ENCODE measurements around the gene SEC14L1.
A peak's percentile ranks its signal among the peaks of the same experiment; 100 is the strongest.

Gene SEC14L1

GRCh38 chr17:77119668-77120301 lies 21.0 kb upstream of the SEC14L1 start:
- no peaks in the 10 kb centered on the region for H3K36me3 ChIP-seq (ENCODE audit: control insufficient read depth, insufficient read depth, low read length)
- no peak overlapping the region for H3K4me3 ChIP-seq (ENCODE audit: low read depth, low read length)
- no peaks in the 10 kb centered on the region for H3K27me3 ChIP-seq (ENCODE audit: control insufficient read depth, insufficient read depth, low read length)
- H3K9ac ChIP-seq (ENCODE audit: low read depth, low read length) = no peak overlapping the region
- no peaks in the 10 kb centered on the region for H3K9me3 ChIP-seq (ENCODE audit: control insufficient read depth, insufficient read depth, low read length)
- no peaks in the 10 kb centered on the region for H3K4me1 ChIP-seq (ENCODE audit: control insufficient read depth, insufficient read depth, low read length)

GRCh38 chr17:77120868-77121267 lies 19.9 kb upstream of the SEC14L1 start:
- Histone ChIP-seq H3K9me3 (ENCODE audit: control insufficient read depth, insufficient read depth, low read length) (no peaks in the 10 kb centered on the region), H3K4me3 (ENCODE audit: low read depth, low read length) (no peak overlapping the region), H3K27me3 (ENCODE audit: control insufficient read depth, insufficient read depth, low read length) (no peaks in the 10 kb centered on the region), H3K36me3 (ENCODE audit: control insufficient read depth, insufficient read depth, low read length) (no peaks in the 10 kb centered on the region), H3K9ac (ENCODE audit: low read depth, low read length) (no peak overlapping the region), H3K4me1 (ENCODE audit: control insufficient read depth, insufficient read depth, low read length) (no peaks in the 10 kb centered on the region)

GRCh38 chr17:77124192-77124889 lies 16.4 kb upstream of the SEC14L1 start:
- Histone ChIP-seq H3K27me3 (ENCODE audit: control insufficient read depth, insufficient read depth, low read length) (no peaks in the 10 kb centered on the region), H3K9ac (ENCODE audit: low read depth, low read length) (peak overlapping the region; percentile 47), H3K36me3 (ENCODE audit: control insufficient read depth, insufficient read depth, low read length) (no peaks in the 10 kb centered on the region), H3K9me3 (ENCODE audit: control insufficient read depth, insufficient read depth, low read length) (no peaks in the 10 kb centered on the region), H3K4me1 (ENCODE audit: control insufficient read depth, insufficient read depth, low read length) (no peaks in the 10 kb centered on the region), H3K4me3 (ENCODE audit: low read depth, low read length) (no peak overlapping the region)

- no peaks in the 10 kb centered on the region for H3K36me3 ChIP-seq (ENCODE audit: control insufficient read depth, insufficient read depth, low read length)
- no peak overlapping the region for H3K9ac ChIP-seq (ENCODE audit: low read depth, low read length)
- no peaks in the 10 kb centered on the region for H3K9me3 ChIP-seq (ENCODE audit: control insufficient read depth, insufficient read depth, low read length)
- H3K4me3 ChIP-seq (ENCODE audit: low read depth, low read length) = no peak overlapping the region
- H3K27me3 ChIP-seq (ENCODE audit: control insufficient read depth, insufficient read depth, low read length) = no peaks in the 10 kb centered on the region
- no peaks in the 10 kb centered on the region for H3K4me1 ChIP-seq (ENCODE audit: control insufficient read depth, insufficient read depth, low read length)
These were observed 15.3 kb upstream of the SEC14L1 start for GRCh38 chr17:77125432-77125901.

GRCh38 chr17:77126519-77126918 lies 14.2 kb upstream of the SEC14L1 start:
- no peak overlapping the region for H3K4me3 ChIP-seq (ENCODE audit: low read depth, low read length)
- no peak overlapping the region for H3K9ac ChIP-seq (ENCODE audit: low read depth, low read length)
- no peaks in the 10 kb centered on the region for H3K4me1 ChIP-seq (ENCODE audit: control insufficient read depth, insufficient read depth, low read length)

GRCh38 chr17:77127735-77128361 lies 12.9 kb upstream of the SEC14L1 start:
- Histone ChIP-seq H3K4me3 (ENCODE audit: low read depth, low read length) (no peak overlapping the region), H3K27me3 (ENCODE audit: control insufficient read depth, insufficient read depth, low read length) (no peaks in the 10 kb centered on the region), H3K4me1 (ENCODE audit: control insufficient read depth, insufficient read depth, low read length) (no peaks in the 10 kb centered on the region), H3K9ac (ENCODE audit: low read depth, low read length) (no peak overlapping the region), H3K9me3 (ENCODE audit: control insufficient read depth, insufficient read depth, low read length) (no peaks in the 10 kb centered on the region), H3K36me3 (ENCODE audit: control insufficient read depth, insufficient read depth, low read length) (no peaks in the 10 kb centered on the region)

More at GRCh38 chr17:77126519-77126918, 14.2 kb upstream of the SEC14L1 start:
- no peaks in the 10 kb centered on the region for H3K9me3 ChIP-seq (ENCODE audit: control insufficient read depth, insufficient read depth, low read length)
- no peaks in the 10 kb centered on the region for H3K27me3 ChIP-seq (ENCODE audit: control insufficient read depth, insufficient read depth, low read length)
- H3K36me3 ChIP-seq (ENCODE audit: control insufficient read depth, insufficient read depth, low read length) = no peaks in the 10 kb centered on the region

- Histone ChIP-seq H3K36me3 (ENCODE audit: control insufficient read depth, insufficient read depth, low read length) (no peaks in the 10 kb centered on the region), H3K27me3 (ENCODE audit: control insufficient read depth, insufficient read depth, low read length) (no peaks in the 10 kb centered on the region), H3K4me3 (ENCODE audit: low read depth, low read length) (no peak overlapping the region), H3K9ac (ENCODE audit: low read depth, low read length) (no peak overlapping the region), H3K4me1 (ENCODE audit: control insufficient read depth, insufficient read depth, low read length) (no peaks in the 10 kb centered on the region), H3K9me3 (ENCODE audit: control insufficient read depth, insufficient read depth, low read length) (no peaks in the 10 kb centered on the region)
These were observed 11.7 kb upstream of the SEC14L1 start for GRCh38 chr17:77128896-77129567.

GRCh38 chr17:77129568-77130301 lies 11.0 kb upstream of the SEC14L1 start:
- Histone ChIP-seq H3K4me3 (ENCODE audit: low read depth, low read length) (no peak overlapping the region), H3K4me1 (ENCODE audit: control insufficient read depth, insufficient read depth, low read length) (no peaks in the 10 kb centered on the region), H3K36me3 (ENCODE audit: control insufficient read depth, insufficient read depth, low read length) (no peaks in the 10 kb centered on the region), H3K27me3 (ENCODE audit: control insufficient read depth, insufficient read depth, low read length) (no peaks in the 10 kb centered on the region), H3K9me3 (ENCODE audit: control insufficient read depth, insufficient read depth, low read length) (no peaks in the 10 kb centered on the region), H3K9ac (ENCODE audit: low read depth, low read length) (no peak overlapping the region)

- no peaks in the 10 kb centered on the region for H3K36me3 ChIP-seq (ENCODE audit: control insufficient read depth, insufficient read depth, low read length)
- H3K4me1 ChIP-seq (ENCODE audit: control insufficient read depth, insufficient read depth, low read length) = no peaks in the 10 kb centered on the region
- no peaks in the 10 kb centered on the region for H3K9me3 ChIP-seq (ENCODE audit: control insufficient read depth, insufficient read depth, low read length)
- H3K9ac ChIP-seq (ENCODE audit: low read depth, low read length) = no peak overlapping the region
- H3K4me3 ChIP-seq (ENCODE audit: low read depth, low read length) = no peak overlapping the region
- H3K27me3 ChIP-seq (ENCODE audit: control insufficient read depth, insufficient read depth, low read length) = no peaks in the 10 kb centered on the region
These were observed 10.2 kb upstream of the SEC14L1 start for GRCh38 chr17:77130525-77130924.

GRCh38 chr17:77131904-77132303 lies 8.9 kb upstream of the SEC14L1 start:
- no peaks in the 10 kb centered on the region for H3K4me1 ChIP-seq (ENCODE audit: control insufficient read depth, insufficient read depth, low read length)
- H3K27me3 ChIP-seq (ENCODE audit: control insufficient read depth, insufficient read depth, low read length) = no peaks in the 10 kb centered on the region
- H3K4me3 ChIP-seq (ENCODE audit: low read depth, low read length) = no peak overlapping the region
- H3K9me3 ChIP-seq (ENCODE audit: control insufficient read depth, insufficient read depth, low read length) = no peaks in the 10 kb centered on the region
- H3K9ac ChIP-seq (ENCODE audit: low read depth, low read length) = no peak overlapping the region
- no peaks in the 10 kb centered on the region for H3K36me3 ChIP-seq (ENCODE audit: control insufficient read depth, insufficient read depth, low read length)

- Histone ChIP-seq H3K4me1 (ENCODE audit: control insufficient read depth, insufficient read depth, low read length) (no peaks in the 10 kb centered on the region), H3K4me3 (ENCODE audit: low read depth, low read length) (no peak overlapping the region), H3K36me3 (ENCODE audit: control insufficient read depth, insufficient read depth, low read length) (no peaks in the 10 kb centered on the region), H3K27me3 (ENCODE audit: control insufficient read depth, insufficient read depth, low read length) (no peaks in the 10 kb centered on the region), H3K9ac (ENCODE audit: low read depth, low read length) (no peak overlapping the region), H3K9me3 (ENCODE audit: control insufficient read depth, insufficient read depth, low read length) (no peaks in the 10 kb centered on the region)
These were observed 8.2 kb upstream of the SEC14L1 start for GRCh38 chr17:77132411-77133086.
